Progenitor cell of endocrine pancreas (in vitro differentiated cells): ENCODE data around the gene SLC16A8. TPM values are rescaled to one million over a fixed set of nuclear protein-coding genes. Genes with fewer than 3 reads are reported as not detected.

Experiments used
- DNase-seq: peaks from one replicate; pipeline ENCODE4 v3.0.0; 2021; ENCODE audit warnings: low spot score; ENCODE audit not compliant: unreplicated experiment
- H3K27ac Mint-ChIP-seq: 2 replicates; pipeline ENCODE4 v1.8.0; 2021; ENCODE audit warnings: mild to moderate bottlenecking, moderate library complexity, mixed read lengths
- H3K27me3 Mint-ChIP-seq: 2 replicates; pipeline ENCODE4 v1.8.0; 2021; ENCODE audit warnings: mixed read lengths
- H3K36me3 Mint-ChIP-seq: 2 replicates; pipeline ENCODE4 v1.8.0; 2022; ENCODE audit warnings: mixed read lengths; ENCODE audit not compliant: insufficient read depth
- H3K4me1 Mint-ChIP-seq: 2 replicates; pipeline ENCODE4 v1.8.0; 2021; ENCODE audit warnings: low read depth, mixed read lengths
- H3K4me3 Mint-ChIP-seq: 2 replicates; pipeline ENCODE4 v1.8.0; 2021; ENCODE audit warnings: low read depth, mild to moderate bottlenecking, moderate library complexity, mixed read lengths
- H3K9me3 Mint-ChIP-seq: 2 replicates; pipeline ENCODE4 v1.8.0; 2021; ENCODE audit warnings: low read depth, mixed read lengths
- total RNA-seq: library from RNA; stranded (reverse); gene quantifications from 2 replicates; pipeline ENCODE4 v1.2.1, GENCODE V29; 2021
- TF ChIP-seq, protein P1 (sequence below): fragments of 200-600 bp; sonication (generic); IDR thresholded peaks from one replicate; pipeline ENCODE4 v1.5.0; 2021; ENCODE audit warnings: antibody characterized with exemption, mild to moderate bottlenecking; ENCODE audit not compliant: unreplicated experiment

SLC16A8 gene
- total RNA-seq, 1 donor from 2014 or later: 2.6 TPM

DNA sequence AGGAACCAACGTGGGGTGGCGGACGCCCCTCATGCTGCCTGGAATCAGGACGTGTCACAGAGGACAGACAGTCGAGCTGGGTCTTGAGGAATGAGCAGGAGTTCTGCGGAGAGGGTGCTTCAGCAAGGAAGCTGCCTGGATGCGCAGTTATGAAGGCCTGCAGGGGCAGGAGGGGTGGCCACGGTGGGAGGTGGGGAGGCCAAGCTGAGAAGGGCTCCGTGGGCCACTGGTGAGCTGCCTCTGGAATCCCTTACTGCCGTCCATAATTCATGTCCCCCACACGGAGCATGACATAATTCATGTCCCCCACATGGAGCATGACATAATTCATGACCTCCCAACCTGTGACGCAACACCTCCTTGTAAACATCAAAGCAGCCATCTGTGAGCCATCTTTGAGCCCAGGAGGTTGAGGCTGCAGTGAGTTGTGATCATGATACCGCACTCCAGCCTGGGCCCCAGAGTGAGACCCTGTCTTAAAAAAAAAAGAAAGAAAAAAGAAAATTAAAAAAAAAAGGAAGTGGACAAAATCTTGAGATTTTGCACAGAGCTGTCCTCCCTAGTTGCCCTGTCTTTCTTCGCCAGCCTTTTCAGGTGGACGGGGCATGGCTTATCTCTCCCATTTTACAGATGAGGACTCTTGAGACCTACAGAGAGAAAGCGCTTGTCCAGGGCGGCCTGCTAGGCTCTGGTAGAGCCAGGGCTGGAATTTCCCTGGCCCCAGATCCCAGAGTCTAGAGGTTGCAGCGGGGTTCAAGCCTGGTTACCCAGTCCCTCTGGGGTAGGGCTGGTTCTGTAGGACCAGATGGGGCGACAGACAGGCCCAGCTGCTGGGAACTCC is 51.1 kb downstream of the SLC16A8 start:
- Mint-ChIP-seq H3K27ac (no peak overlapping the region), H3K36me3 (no peaks in the 10 kb centered on the region), H3K4me1 (peaks cover 6% of the 10 kb centered on the region), H3K27me3 (peaks cover 16% of the 10 kb centered on the region), H3K9me3 (no peaks in the 10 kb centered on the region), H3K4me3 (no peak overlapping the region)
- no peak for DNase-seq
- TF ChIP-seq, protein P1, sequence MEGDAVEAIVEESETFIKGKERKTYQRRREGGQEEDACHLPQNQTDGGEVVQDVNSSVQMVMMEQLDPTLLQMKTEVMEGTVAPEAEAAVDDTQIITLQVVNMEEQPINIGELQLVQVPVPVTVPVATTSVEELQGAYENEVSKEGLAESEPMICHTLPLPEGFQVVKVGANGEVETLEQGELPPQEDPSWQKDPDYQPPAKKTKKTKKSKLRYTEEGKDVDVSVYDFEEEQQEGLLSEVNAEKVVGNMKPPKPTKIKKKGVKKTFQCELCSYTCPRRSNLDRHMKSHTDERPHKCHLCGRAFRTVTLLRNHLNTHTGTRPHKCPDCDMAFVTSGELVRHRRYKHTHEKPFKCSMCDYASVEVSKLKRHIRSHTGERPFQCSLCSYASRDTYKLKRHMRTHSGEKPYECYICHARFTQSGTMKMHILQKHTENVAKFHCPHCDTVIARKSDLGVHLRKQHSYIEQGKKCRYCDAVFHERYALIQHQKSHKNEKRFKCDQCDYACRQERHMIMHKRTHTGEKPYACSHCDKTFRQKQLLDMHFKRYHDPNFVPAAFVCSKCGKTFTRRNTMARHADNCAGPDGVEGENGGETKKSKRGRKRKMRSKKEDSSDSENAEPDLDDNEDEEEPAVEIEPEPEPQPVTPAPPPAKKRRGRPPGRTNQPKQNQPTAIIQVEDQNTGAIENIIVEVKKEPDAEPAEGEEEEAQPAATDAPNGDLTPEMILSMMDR: no peak

DNA sequence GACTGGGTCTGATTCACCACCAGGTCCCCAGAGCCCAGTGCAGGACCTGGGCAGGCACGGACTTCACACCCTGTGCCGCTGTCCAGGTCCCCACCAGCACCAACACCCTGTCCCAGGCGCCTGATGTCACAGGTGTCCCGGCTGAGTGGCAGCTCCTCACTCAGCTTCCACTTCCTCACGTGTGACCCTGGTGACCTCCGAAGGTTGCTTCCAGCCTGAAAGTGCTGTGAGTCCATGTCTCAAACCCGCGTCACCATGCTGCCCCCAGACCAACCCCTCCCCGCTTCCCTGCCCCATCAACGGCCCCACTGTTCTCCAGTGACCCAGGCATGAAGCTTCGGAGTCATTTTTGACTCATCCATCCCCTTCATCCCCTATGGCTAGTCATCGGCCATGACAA is 52.5 kb downstream of the SLC16A8 start:
- H3K27ac Mint-ChIP-seq: no peak overlapping the region
- DNase-seq: no peak
- no peaks in the 10 kb centered on the region for H3K9me3 Mint-ChIP-seq
- H3K4me3 Mint-ChIP-seq: no peak overlapping the region
- no peaks in the 10 kb centered on the region for H3K36me3 Mint-ChIP-seq
- H3K27me3 Mint-ChIP-seq: peaks cover 18% of the 10 kb centered on the region
- H3K4me1 Mint-ChIP-seq: peaks cover 6% of the 10 kb centered on the region
- TF ChIP-seq, protein P1: no peak

DNA sequence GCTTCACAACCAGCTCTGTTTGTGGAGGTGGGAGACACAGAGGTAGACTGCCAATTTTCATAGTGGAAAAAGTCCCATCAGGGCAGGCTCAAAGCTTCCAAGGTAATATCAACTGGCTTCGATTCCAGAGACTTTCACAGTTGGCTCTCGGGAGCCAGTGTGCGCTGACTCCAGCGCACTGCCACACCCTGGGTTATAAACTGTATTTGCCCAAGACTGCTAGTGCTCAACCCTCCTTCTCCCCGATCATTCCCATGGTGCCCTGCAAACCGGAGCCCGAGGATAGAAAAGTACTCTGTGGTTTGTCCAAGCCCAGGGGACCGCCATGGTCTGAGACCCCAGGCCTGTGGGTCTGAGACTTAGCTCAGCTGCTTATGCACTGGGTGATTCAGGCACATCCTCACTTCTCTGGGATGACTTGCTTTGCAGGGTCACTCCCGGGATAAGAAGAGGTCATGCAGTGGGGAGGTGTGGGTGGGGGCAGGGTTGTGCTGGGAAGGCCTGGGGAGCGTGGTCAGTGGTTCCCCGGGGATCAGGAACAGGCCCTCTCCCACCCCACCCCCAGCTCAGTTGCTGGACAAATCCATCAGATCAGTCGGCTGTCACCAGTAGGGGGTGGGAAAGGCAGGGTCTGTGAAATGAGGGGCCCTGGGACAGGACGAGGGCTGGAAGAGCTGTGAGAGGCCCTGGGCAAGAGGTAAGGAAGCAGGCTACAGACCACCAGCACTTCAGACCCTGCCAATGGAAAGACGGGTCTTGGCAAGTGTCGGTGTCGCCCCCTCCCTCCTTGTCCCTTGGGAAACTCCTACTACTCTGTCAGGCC is 53.5 kb downstream of the SLC16A8 start:
- Mint-ChIP-seq H3K4me1 (peaks cover 6% of the 10 kb centered on the region), H3K36me3 (no peaks in the 10 kb centered on the region), H3K27ac (no peak overlapping the region), H3K9me3 (no peaks in the 10 kb centered on the region), H3K4me3 (no peak overlapping the region), H3K27me3 (peaks cover 23% of the 10 kb centered on the region)
- DNase-seq: no peak
- TF ChIP-seq, protein P1: no peak

DNA sequence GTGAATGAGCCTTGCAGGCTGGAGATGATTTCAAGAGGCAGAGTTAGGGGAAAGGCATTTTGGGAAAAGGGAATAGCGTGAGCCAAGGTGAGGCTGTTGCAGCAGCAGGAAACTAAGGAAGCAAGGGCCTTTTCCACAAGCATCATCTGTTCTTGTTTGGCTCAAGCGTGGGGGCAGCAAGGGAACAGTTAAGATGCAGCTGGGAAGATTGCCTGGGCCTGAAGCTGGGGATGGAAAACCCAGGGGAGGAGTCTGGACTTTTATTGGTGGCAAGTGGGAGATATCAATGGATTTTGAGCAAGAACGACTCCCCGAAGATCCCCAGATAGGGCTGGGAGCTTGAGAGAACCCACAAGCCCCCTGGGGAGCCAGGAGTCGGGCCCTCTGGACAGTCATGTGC is 54.1 kb downstream of the SLC16A8 start:
- TF ChIP-seq, protein P1: no peak
- peaks cover 5% of the 10 kb centered on the region for H3K4me1 Mint-ChIP-seq
- H3K36me3 Mint-ChIP-seq: no peaks in the 10 kb centered on the region
- H3K9me3 Mint-ChIP-seq: no peaks in the 10 kb centered on the region
- H3K27ac Mint-ChIP-seq: no peak overlapping the region
- no peak overlapping the region for H3K4me3 Mint-ChIP-seq
- peaks cover 28% of the 10 kb centered on the region for H3K27me3 Mint-ChIP-seq
- no peak for DNase-seq

DNA sequence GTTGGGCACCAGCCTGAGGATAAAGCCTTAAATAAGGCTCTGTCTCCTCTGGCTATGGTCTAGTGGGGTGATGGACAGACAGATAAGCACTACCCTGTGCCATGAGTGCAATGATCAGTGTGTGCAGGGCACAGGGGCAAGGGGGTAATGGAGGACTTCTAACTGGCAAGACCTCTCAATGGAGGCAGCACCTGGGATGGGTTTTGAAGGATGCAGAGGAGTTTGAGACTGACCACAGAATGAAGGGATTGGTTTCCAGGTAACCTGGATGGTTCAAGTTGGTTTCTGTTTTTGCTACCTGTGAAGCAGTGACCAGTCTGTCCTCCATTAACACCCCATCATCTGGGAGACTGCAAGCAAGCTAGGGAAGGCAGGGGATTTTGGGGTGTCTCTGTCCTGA is 54.6 kb downstream of the SLC16A8 start:
- H3K4me3 Mint-ChIP-seq: no peak overlapping the region
- H3K27ac Mint-ChIP-seq: no peak overlapping the region
- no peaks in the 10 kb centered on the region for H3K36me3 Mint-ChIP-seq
- no peak for DNase-seq
- TF ChIP-seq, protein P1: no peak
- H3K27me3 Mint-ChIP-seq: peaks cover 29% of the 10 kb centered on the region
- H3K9me3 Mint-ChIP-seq: no peaks in the 10 kb centered on the region
- H3K4me1 Mint-ChIP-seq: peaks cover 4% of the 10 kb centered on the region
